KOPT-K1 (cell line): ENCODE results near the gene SYS1.

Experiments used
- H3K27ac ChIP-seq: fragments of 200-600 bp; sonication (generic); 2 replicates; pipeline ENCODE4 v1.5.1; 2016; ENCODE audit warnings: antibody characterized with exemption, mild to moderate bottlenecking, low read depth, low read length; ENCODE audit not compliant: poor library complexity, severe bottlenecking
- H3K36me3 ChIP-seq: fragments of 200-600 bp; sonication (generic); 2 replicates; pipeline ENCODE4 v1.5.1; 2017; ENCODE audit warnings: antibody characterized with exemption, mild to moderate bottlenecking, low read length, moderate library complexity; ENCODE audit not compliant: insufficient read depth
- H3K9me3 ChIP-seq: fragments of 200-600 bp; sonication (generic); 2 replicates; pipeline ENCODE4 v1.5.1; 2017; ENCODE audit warnings: antibody characterized with exemption, low read length, mild to moderate bottlenecking; ENCODE audit not compliant: insufficient read depth, poor library complexity, severe bottlenecking

SYS1 gene

GRCh38 chr20:45336530-45337366 lies 26.2 kb upstream of the SYS1 start:
- no peaks in the 10 kb centered on the region for H3K9me3 ChIP-seq
- H3K36me3 ChIP-seq, result no peaks in the 10 kb centered on the region
- H3K27ac ChIP-seq, result no peak overlapping the region

- Histone ChIP-seq H3K36me3 (no peaks in the 10 kb centered on the region), H3K9me3 (no peaks in the 10 kb centered on the region), H3K27ac (no peak overlapping the region)
Observed at GRCh38 chr20:45337367-45338120, 25.4 kb upstream of the SYS1 start.

GRCh38 chr20:45338121-45339030 lies 24.6 kb upstream of the SYS1 start:
- H3K27ac ChIP-seq, result no peak overlapping the region
- no peaks in the 10 kb centered on the region for H3K9me3 ChIP-seq
- H3K36me3 ChIP-seq, result no peaks in the 10 kb centered on the region

- Histone ChIP-seq H3K9me3 (no peaks in the 10 kb centered on the region), H3K36me3 (no peaks in the 10 kb centered on the region), H3K27ac (no peak overlapping the region)
Observed at GRCh38 chr20:45339084-45339483, 23.9 kb upstream of the SYS1 start.

- no peak overlapping the region for H3K27ac ChIP-seq
- no peaks in the 10 kb centered on the region for H3K9me3 ChIP-seq
- H3K36me3 ChIP-seq, result no peaks in the 10 kb centered on the region
Observed at GRCh38 chr20:45339799-45340198, 23.2 kb upstream of the SYS1 start.

- H3K36me3 ChIP-seq, result no peaks in the 10 kb centered on the region
- no peak overlapping the region for H3K27ac ChIP-seq
Observed at GRCh38 chr20:45340236-45340847, 22.6 kb upstream of the SYS1 start.

GRCh38 chr20:45340951-45341350 lies 22.0 kb upstream of the SYS1 start:
- Histone ChIP-seq H3K36me3 (no peaks in the 10 kb centered on the region), H3K9me3 (no peaks in the 10 kb centered on the region), H3K27ac (no peak overlapping the region)

More at GRCh38 chr20:45340236-45340847, 22.6 kb upstream of the SYS1 start:
- H3K9me3 ChIP-seq, result no peaks in the 10 kb centered on the region

- no peaks in the 10 kb centered on the region for H3K36me3 ChIP-seq
- H3K9me3 ChIP-seq, result no peaks in the 10 kb centered on the region
- H3K27ac ChIP-seq, result no peak overlapping the region
Observed at GRCh38 chr20:45341579-45341938, 21.4 kb upstream of the SYS1 start.

GRCh38 chr20:45341939-45342854 lies 20.8 kb upstream of the SYS1 start:
- Histone ChIP-seq H3K36me3 (no peaks in the 10 kb centered on the region), H3K9me3 (no peaks in the 10 kb centered on the region), H3K27ac (no peak overlapping the region)

GRCh38 chr20:45342855-45343531 lies 20.0 kb upstream of the SYS1 start:
- no peak overlapping the region for H3K27ac ChIP-seq
- no peaks in the 10 kb centered on the region for H3K36me3 ChIP-seq
- no peaks in the 10 kb centered on the region for H3K9me3 ChIP-seq

- Histone ChIP-seq H3K9me3 (no peaks in the 10 kb centered on the region), H3K27ac (no peak overlapping the region), H3K36me3 (no peaks in the 10 kb centered on the region)
Observed at GRCh38 chr20:45343532-45344167, 19.3 kb upstream of the SYS1 start.

- H3K36me3 ChIP-seq, result no peaks in the 10 kb centered on the region
- H3K27ac ChIP-seq, result no peak overlapping the region
- no peaks in the 10 kb centered on the region for H3K9me3 ChIP-seq
Observed at GRCh38 chr20:45344168-45344860, 18.6 kb upstream of the SYS1 start.
